ENCODE measurements around the gene E2F2. TPM values are rescaled to one million over a fixed set of nuclear protein-coding genes. Genes with fewer than 3 reads are reported as not detected.
A peak's percentile ranks its signal among the peaks of the same experiment; 100 is the strongest.

The E2F2 gene
- total and polyA plus RNA-seq, 2 of the 13 experiments (the other 11 are each of a cell fraction or from before 2014, with no cell fraction given): 0.65 to 6.6 TPM

DNA sequence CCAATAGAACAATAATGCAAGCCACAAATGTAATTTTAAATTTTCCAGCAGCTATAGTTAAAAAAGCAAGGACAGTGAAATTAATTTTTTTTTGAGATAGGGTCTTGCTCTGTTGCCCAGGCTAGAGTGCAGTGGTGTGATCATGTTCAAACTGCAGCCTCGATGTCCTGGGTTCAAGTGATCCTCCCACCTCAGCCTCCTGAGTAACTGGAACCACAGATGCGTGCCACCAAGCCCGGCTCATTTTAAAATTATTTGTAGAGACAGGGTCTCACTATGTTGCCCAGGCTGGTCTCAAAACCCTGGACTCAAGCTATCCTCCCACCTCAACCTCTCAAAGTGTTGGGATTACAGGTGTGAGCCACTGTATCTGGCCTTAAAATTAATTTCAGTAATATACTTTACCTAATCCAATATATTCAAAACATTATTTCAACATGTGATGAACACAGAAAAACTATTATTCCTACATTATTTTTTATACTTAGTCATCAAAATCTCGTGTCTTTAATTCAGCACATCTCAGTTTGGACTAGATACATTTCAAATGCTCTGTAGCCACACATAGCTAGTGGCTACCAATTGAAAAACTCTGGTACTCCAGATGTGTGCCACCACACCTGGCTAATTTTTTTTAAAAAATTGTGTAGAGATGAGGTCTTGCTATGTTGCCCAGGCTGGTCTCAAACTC is 39.1 kb upstream of the E2F2 start:
- ATAC-seq (no peak), DNase-seq (ENCODE audit: low spot score) (no peak), FAIRE-seq (no peak)
- no peak for TF ChIP-seq ZBTB42 (CRISPR knock-in tag; IDR thresholded peaks at IDR 0.05)
- no peak for TF ChIP-seq RCOR2 (CRISPR knock-in tag; IDR thresholded peaks at IDR 0.05)
- no peak for TF ChIP-seq MED13 (CRISPR knock-in tag; IDR thresholded peaks at IDR 0.05)
- TF ChIP-seq, protein P1, sequence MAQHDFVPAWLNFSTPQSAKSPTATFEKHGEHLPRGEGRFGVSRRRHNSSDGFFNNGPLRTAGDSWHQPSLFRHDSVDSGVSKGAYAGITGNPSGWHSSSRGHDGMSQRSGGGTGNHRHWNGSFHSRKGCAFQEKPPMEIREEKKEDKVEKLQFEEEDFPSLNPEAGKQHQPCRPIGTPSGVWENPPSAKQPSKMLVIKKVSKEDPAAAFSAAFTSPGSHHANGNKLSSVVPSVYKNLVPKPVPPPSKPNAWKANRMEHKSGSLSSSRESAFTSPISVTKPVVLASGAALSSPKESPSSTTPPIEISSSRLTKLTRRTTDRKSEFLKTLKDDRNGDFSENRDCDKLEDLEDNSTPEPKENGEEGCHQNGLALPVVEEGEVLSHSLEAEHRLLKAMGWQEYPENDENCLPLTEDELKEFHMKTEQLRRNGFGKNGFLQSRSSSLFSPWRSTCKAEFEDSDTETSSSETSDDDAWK (CRISPR knock-in tag; IDR thresholded peaks at IDR 0.05): no peak
- 0 out of 2 replicates have a peak, but pooled peaks have one; percentile 11 for TF ChIP-seq ZNF121 (CRISPR knock-in tag; IDR thresholded peaks at IDR 0.05)
- TF ChIP-seq KDM4B (CRISPR knock-in tag; IDR thresholded peaks at IDR 0.05): no peak
- TF ChIP-seq ZBTB7A (CRISPR knock-in tag; IDR thresholded peaks at IDR 0.05): no peak
- TF ChIP-seq KDM3A (CRISPR knock-in tag; IDR thresholded peaks at IDR 0.05; ENCODE audit: low read depth): no peak
- TF ChIP-seq, protein P2, sequence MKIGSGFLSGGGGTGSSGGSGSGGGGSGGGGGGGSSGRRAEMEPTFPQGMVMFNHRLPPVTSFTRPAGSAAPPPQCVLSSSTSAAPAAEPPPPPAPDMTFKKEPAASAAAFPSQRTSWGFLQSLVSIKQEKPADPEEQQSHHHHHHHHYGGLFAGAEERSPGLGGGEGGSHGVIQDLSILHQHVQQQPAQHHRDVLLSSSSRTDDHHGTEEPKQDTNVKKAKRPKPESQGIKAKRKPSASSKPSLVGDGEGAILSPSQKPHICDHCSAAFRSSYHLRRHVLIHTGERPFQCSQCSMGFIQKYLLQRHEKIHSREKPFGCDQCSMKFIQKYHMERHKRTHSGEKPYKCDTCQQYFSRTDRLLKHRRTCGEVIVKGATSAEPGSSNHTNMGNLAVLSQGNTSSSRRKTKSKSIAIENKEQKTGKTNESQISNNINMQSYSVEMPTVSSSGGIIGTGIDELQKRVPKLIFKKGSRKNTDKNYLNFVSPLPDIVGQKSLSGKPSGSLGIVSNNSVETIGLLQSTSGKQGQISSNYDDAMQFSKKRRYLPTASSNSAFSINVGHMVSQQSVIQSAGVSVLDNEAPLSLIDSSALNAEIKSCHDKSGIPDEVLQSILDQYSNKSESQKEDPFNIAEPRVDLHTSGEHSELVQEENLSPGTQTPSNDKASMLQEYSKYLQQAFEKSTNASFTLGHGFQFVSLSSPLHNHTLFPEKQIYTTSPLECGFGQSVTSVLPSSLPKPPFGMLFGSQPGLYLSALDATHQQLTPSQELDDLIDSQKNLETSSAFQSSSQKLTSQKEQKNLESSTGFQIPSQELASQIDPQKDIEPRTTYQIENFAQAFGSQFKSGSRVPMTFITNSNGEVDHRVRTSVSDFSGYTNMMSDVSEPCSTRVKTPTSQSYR (CRISPR knock-in tag; IDR thresholded peaks at IDR 0.05; ENCODE audit: borderline replicate concordance): no peak
- no peak for TF ChIP-seq ZNF766 (CRISPR knock-in tag; IDR thresholded peaks at IDR 0.05; ENCODE audit: borderline replicate concordance)
- TF ChIP-seq MAFF (IDR thresholded peaks at IDR 0.05; ENCODE audit: low read depth, low read length): peak; percentile 75
- TF ChIP-seq, protein P3, sequence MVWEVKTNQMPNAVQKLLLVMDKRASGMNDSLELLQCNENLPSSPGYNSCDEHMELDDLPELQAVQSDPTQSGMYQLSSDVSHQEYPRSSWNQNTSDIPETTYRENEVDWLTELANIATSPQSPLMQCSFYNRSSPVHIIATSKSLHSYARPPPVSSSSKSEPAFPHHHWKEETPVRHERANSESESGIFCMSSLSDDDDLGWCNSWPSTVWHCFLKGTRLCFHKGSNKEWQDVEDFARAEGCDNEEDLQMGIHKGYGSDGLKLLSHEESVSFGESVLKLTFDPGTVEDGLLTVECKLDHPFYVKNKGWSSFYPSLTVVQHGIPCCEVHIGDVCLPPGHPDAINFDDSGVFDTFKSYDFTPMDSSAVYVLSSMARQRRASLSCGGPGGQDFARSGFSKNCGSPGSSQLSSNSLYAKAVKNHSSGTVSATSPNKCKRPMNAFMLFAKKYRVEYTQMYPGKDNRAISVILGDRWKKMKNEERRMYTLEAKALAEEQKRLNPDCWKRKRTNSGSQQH (CRISPR knock-in tag; IDR thresholded peaks at IDR 0.05; ENCODE audit: low read depth): no peak
- peak; percentile 65 to 84; a peak in 3 of 4 replicates for TF ChIP-seq MAFK (conservative IDR thresholded peaks at IDR 0.05 in 1 of 2, IDR thresholded peaks at IDR 0.05 in 1 of 2; ENCODE audit: low read length in 2 of 2)
- Histone ChIP-seq H2AFZ (ENCODE audit: low read length) (no peak overlapping the region), H3K4me2 (ENCODE audit: low read depth, low read length) (no peak overlapping the region), H4K20me1 (ENCODE audit: insufficient read depth, low read length) (no peaks in the 10 kb centered on the region), H3K4me3 (replicated peaks in 1 of 3; ENCODE audit: insufficient read depth in 1 of 3, low read depth in 2 of 3, low read length in 3 of 3) (no peak overlapping the region), H3K4me1 (ENCODE audit: insufficient read depth, low read length) (peaks cover 62% of the 10 kb centered on the region), H3K27ac (ENCODE audit: extremely low read length, insufficient read depth, low read length) (no peak overlapping the region), H3K27me3 (ENCODE audit: control insufficient read depth in 1 of 2, insufficient read depth in 2 of 2, low read length in 2 of 2) (peaks cover 0 to 10% of the 10 kb centered on the region in 2 experiments; a peak in 1 of 5 replicates), H3K36me3 (replicated peaks in 1 of 2; ENCODE audit: control insufficient read depth in 1 of 2, insufficient read depth in 2 of 2, low read length in 2 of 2) (no peaks in the 10 kb centered on the region), H3K9me3 (ENCODE audit: low read length) (no peaks in the 10 kb centered on the region), H3K79me2 (ENCODE audit: insufficient read depth, low read length) (no peaks in the 10 kb centered on the region), H3K9ac (ENCODE audit: insufficient read depth, low read depth, low read length) (no peak overlapping the region)
- WGBS (ENCODE audit: low lambda C conversion rate): 27% methylated on average over 4 of the region's 4 CpGs
- intact Hi-C loops (cut with micrococcal nuclease; ENCODE audit: unreplicated experiment): no loop called here
- BruUV-seq (replicated peaks): no TSS peak
- in situ Hi-C loops (cut with HindIII; ENCODE audit: extremely low pct_ligation_motif_present, low pct_unique_long_range_greater_than_20kb): no loop called here
- POLR2A ChIA-PET: interaction anchor here (4.2 kb wide), 1 partner anchor 11 kb away, joined by 22 read pairs; the partner anchor contains the start of gene ID3
- CTCF ChIA-PET (ENCODE audit: low intra/inter-chr PET ratio, low total read pairs): no interaction called here

Measured in HepG2 (cell line).